GM23338 (cell line): Measurements from ENCODE around the gene FCN3. TPM values are rescaled to one million over a fixed set of nuclear protein-coding genes. Genes with fewer than 3 reads are reported as not detected.

Experiments
- ATAC-seq: fragments of 200-7000 bp; cut with Tn5 transposase; 3 replicates; pipeline ENCODE4 v1.9.1; 2020
- DNase-seq: peaks from one replicate; pipeline ENCODE4 v3.0.0-alpha.2; 2015; ENCODE audit warnings: low spot score
- H2AFZ ChIP-seq: fragments of 200-600 bp; sonication (generic); 2 replicates; pipeline ENCODE4 v1.8.0; 2016; ENCODE audit warnings: antibody characterized with exemption, mild to moderate bottlenecking, moderate library complexity
- H3F3A ChIP-seq: fragments of 200-600 bp; sonication (generic); replicated peaks from 2 replicates; pipeline ENCODE4 v1.8.0; 2017; ENCODE audit warnings: antibody characterized with exemption, mixed run types, low read depth
- H3K27ac ChIP-seq: fragments of 200-600 bp; sonication (generic); 2 replicates; pipeline ENCODE4 v1.6.1; 2016; ENCODE audit warnings: low read depth
- H3K27me3 ChIP-seq: fragments of 200-600 bp; sonication (generic); 2 replicates; pipeline ENCODE4 v1.8.0; 2016; ENCODE audit warnings: mild to moderate bottlenecking, mixed run types, moderate library complexity; ENCODE audit not compliant: insufficient read depth
- H3K36me3 ChIP-seq: fragments of 200-600 bp; sonication (generic); 2 replicates; pipeline ENCODE4 v1.8.0; 2016; ENCODE audit warnings: mild to moderate bottlenecking; ENCODE audit not compliant: insufficient read depth
- H3K4me1 ChIP-seq: fragments of 200-600 bp; sonication (generic); 2 replicates; pipeline ENCODE4 v1.8.0; 2016; ENCODE audit warnings: mild to moderate bottlenecking, moderate library complexity; ENCODE audit not compliant: insufficient read depth
- H3K4me2 ChIP-seq: fragments of 200-600 bp; sonication (generic); 2 replicates; pipeline ENCODE4 v1.7.1; 2017; ENCODE audit warnings: mixed run types
- H3K4me3 ChIP-seq: fragments of 200-600 bp; sonication (generic); 2 replicates; pipeline ENCODE4 v1.6.1; 2016; ENCODE audit warnings: mixed run types
- H3K79me2 ChIP-seq: fragments of 200-600 bp; sonication (generic); replicated peaks from 2 replicates; pipeline ENCODE4 v1.8.0; 2017; ENCODE audit warnings: mild to moderate bottlenecking; ENCODE audit not compliant: insufficient read depth
- H3K9me2 ChIP-seq: fragments of 200-600 bp; sonication (generic); 2 replicates; pipeline ENCODE4 v1.8.0; 2017; ENCODE audit not compliant: insufficient read depth
- H4K20me1 ChIP-seq: fragments of 200-600 bp; sonication (generic); replicated peaks from 2 replicates; pipeline ENCODE4 v1.8.0; 2017; ENCODE audit warnings: mild to moderate bottlenecking; ENCODE audit not compliant: insufficient read depth
- H3K27ac Mint-ChIP-seq: 2 replicates; pipeline ENCODE4 v1.8.0; 2020; ENCODE audit warnings: inconsistent platforms, mild to moderate bottlenecking, moderate library complexity, mixed read lengths
- H3K27me3 Mint-ChIP-seq: 3 replicates; pipeline ENCODE4 v1.8.0; 2022; ENCODE audit warnings: low read depth, mild to moderate bottlenecking, moderate library complexity, mixed read lengths, inconsistent platforms; ENCODE audit not compliant: insufficient read depth, poor library complexity
- H3K36me3 Mint-ChIP-seq: 3 replicates; pipeline ENCODE4 v1.8.0; 2021; ENCODE audit warnings: low read depth, mild to moderate bottlenecking, inconsistent platforms, moderate library complexity, mixed read lengths
- H3K4me1 Mint-ChIP-seq: 3 replicates; pipeline ENCODE4 v1.8.0; 2020; ENCODE audit warnings: mild to moderate bottlenecking, inconsistent platforms, mixed read lengths
- H3K4me3 Mint-ChIP-seq: 3 replicates; pipeline ENCODE4 v1.8.0; 2021; ENCODE audit warnings: moderate library complexity, mild to moderate bottlenecking, inconsistent platforms, mixed read lengths
- H3K9me3 Mint-ChIP-seq: 3 replicates; pipeline ENCODE4 v1.8.0; 2020; ENCODE audit warnings: moderate library complexity, mild to moderate bottlenecking, inconsistent platforms, mixed read lengths
- CREB1 ChIP-seq: fragments of 250-450 bp; sonication (Bioruptor Pico); IDR thresholded peaks from 2 replicates; pipeline ENCODE4 v1.5.0; 2020; ENCODE audit warnings: low read depth, mild to moderate bottlenecking, moderate library complexity
- EZH2 ChIP-seq: fragments of 200-600 bp; sonication (generic); IDR thresholded peaks from one replicate; pipeline ENCODE4 v1.8.0; 2017; ENCODE audit warnings: antibody characterized with exemption, mild to moderate bottlenecking, low read depth; ENCODE audit not compliant: unreplicated experiment
- JUNB ChIP-seq: IDR thresholded peaks from one replicate; pipeline ENCODE4 v1.6.1; 2016; ENCODE audit warnings: antibody characterized with exemption; ENCODE audit not compliant: unreplicated experiment
- NANOG ChIP-seq: IDR thresholded peaks from 2 replicates; pipeline ENCODE4 v1.6.1; 2016; ENCODE audit warnings: antibody characterized with exemption, borderline replicate concordance
- POLR2AphosphoS5 ChIP-seq: IDR thresholded peaks from 2 replicates; pipeline ENCODE4 v1.6.1; 2016; ENCODE audit warnings: antibody characterized with exemption, low read depth
- STAT1 ChIP-seq: IDR thresholded peaks from one replicate; pipeline ENCODE4 v1.6.1; 2016; ENCODE audit warnings: antibody characterized with exemption; ENCODE audit not compliant: unreplicated experiment
- ZNF114 ChIP-seq: fragments of 250-450 bp; sonication (Bioruptor Pico); IDR thresholded peaks from 2 replicates; pipeline ENCODE4 v1.5.0; 2020; ENCODE audit warnings: mild to moderate bottlenecking, moderate library complexity
- ZNF331 ChIP-seq: fragments of 250-450 bp; sonication (Bioruptor Pico); IDR thresholded peaks from 2 replicates; pipeline ENCODE4 v1.5.0; 2020; ENCODE audit warnings: low read depth, mild to moderate bottlenecking, moderate library complexity
- ZNF462 ChIP-seq: fragments of 250-450 bp; sonication (Bioruptor Pico); IDR thresholded peaks from 2 replicates; pipeline ENCODE4 v1.5.0; 2020; ENCODE audit warnings: mild to moderate bottlenecking, moderate library complexity
- polyA plus RNA-seq: library from polyadenylated mRNA; unstranded; fragments of >200 nt; fragmentation: Nextera tagmentation; extraction: Ambion mirVana; gene quantifications from 2 replicates; pipeline ENCODE4 v1.2.1, GENCODE V29; 2016
- total RNA-seq: library from RNA; depleted of rRNA; stranded (reverse); fragments of >200 nt; shearing (Covaris generic); gene quantifications from 2 replicates; pipeline ENCODE4 v1.2.3, GENCODE V29; 2014
- TF ChIP-seq, protein P1 (sequence below): IDR thresholded peaks from one replicate; pipeline ENCODE4 v1.6.1; 2018; ENCODE audit warnings: antibody characterized with exemption; ENCODE audit not compliant: unreplicated experiment
- TF ChIP-seq, protein P2 (sequence below): IDR thresholded peaks from 2 replicates; pipeline ENCODE4 v1.6.1; 2016; ENCODE audit warnings: antibody characterized with exemption

FCN3 gene
- total and polyA plus RNA-seq, 2 experiments from 2014 or later: 0.49 TPM; not detected in 1

DNA sequence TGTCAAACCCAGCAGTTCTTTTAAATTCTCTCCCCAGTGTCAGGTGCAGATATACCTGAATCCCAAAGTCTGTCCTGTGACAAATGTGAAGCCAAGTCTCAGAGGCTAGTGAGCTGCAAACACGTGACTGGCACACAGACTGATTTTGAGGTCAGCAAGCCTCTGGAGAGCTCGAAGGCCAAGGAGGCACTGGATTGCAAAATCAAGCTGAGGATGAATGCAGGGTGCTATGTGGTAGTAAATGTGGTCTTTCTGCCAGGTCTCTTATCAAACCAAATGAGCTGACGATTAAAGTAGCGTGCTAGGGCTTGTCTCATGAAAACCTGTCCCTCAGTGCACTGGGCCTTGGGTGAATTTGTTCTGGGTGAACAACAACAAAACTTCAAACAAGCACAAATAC, 38.4 kb upstream of the FCN3 start:
- H4K20me1 ChIP-seq: no peaks in the 10 kb centered on the region
- H2AFZ ChIP-seq: no peak overlapping the region
- H3K36me3 Mint-ChIP-seq: peaks cover 91% of the 10 kb centered on the region
- H3K4me1 ChIP-seq: peaks cover 5% of the 10 kb centered on the region; the same call in 1 of the 2 replicates
- no peaks in the 10 kb centered on the region for H3K9me3 Mint-ChIP-seq
- no peak overlapping the region for H3K4me3 ChIP-seq
- ATAC-seq (no peak), DNase-seq (no peak)
- H3K27ac Mint-ChIP-seq: no peak overlapping the region
- H3F3A ChIP-seq: 0 out of 2 replicates have a peak, but pooled peaks cover 4% of the 10 kb centered on the region
- H3K79me2 ChIP-seq: no peaks in the 10 kb centered on the region
- no peak overlapping the region for H3K4me2 ChIP-seq
- no peak overlapping the region for H3K4me3 Mint-ChIP-seq
- no peak overlapping the region for H3K27ac ChIP-seq
- no peaks in the 10 kb centered on the region for H3K9me2 ChIP-seq
- no peaks in the 10 kb centered on the region for H3K27me3 ChIP-seq
- peaks cover 31% of the 10 kb centered on the region for H3K36me3 ChIP-seq
- peaks cover 3% of the 10 kb centered on the region for H3K27me3 Mint-ChIP-seq
- TF ChIP-seq NANOG (no peak), POLR2AphosphoS5 (no peak), ZNF462 (CRISPR knock-in tag) (no peak), CREB1 (no peak), STAT1 (no peak), EZH2 (no peak), JUNB (no peak), ZNF114 (CRISPR knock-in tag) (no peak), ZNF331 (CRISPR knock-in tag) (no peak)
- TF ChIP-seq, protein P1, sequence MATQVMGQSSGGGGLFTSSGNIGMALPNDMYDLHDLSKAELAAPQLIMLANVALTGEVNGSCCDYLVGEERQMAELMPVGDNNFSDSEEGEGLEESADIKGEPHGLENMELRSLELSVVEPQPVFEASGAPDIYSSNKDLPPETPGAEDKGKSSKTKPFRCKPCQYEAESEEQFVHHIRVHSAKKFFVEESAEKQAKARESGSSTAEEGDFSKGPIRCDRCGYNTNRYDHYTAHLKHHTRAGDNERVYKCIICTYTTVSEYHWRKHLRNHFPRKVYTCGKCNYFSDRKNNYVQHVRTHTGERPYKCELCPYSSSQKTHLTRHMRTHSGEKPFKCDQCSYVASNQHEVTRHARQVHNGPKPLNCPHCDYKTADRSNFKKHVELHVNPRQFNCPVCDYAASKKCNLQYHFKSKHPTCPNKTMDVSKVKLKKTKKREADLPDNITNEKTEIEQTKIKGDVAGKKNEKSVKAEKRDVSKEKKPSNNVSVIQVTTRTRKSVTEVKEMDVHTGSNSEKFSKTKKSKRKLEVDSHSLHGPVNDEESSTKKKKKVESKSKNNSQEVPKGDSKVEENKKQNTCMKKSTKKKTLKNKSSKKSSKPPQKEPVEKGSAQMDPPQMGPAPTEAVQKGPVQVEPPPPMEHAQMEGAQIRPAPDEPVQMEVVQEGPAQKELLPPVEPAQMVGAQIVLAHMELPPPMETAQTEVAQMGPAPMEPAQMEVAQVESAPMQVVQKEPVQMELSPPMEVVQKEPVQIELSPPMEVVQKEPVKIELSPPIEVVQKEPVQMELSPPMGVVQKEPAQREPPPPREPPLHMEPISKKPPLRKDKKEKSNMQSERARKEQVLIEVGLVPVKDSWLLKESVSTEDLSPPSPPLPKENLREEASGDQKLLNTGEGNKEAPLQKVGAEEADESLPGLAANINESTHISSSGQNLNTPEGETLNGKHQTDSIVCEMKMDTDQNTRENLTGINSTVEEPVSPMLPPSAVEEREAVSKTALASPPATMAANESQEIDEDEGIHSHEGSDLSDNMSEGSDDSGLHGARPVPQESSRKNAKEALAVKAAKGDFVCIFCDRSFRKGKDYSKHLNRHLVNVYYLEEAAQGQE: no peak
- TF ChIP-seq, protein P2, sequence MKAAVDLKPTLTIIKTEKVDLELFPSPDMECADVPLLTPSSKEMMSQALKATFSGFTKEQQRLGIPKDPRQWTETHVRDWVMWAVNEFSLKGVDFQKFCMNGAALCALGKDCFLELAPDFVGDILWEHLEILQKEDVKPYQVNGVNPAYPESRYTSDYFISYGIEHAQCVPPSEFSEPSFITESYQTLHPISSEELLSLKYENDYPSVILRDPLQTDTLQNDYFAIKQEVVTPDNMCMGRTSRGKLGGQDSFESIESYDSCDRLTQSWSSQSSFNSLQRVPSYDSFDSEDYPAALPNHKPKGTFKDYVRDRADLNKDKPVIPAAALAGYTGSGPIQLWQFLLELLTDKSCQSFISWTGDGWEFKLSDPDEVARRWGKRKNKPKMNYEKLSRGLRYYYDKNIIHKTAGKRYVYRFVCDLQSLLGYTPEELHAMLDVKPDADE: no peak
- peaks cover 15% of the 10 kb centered on the region for H3K4me1 Mint-ChIP-seq
